ENCODE data around the gene PRX.

- TF ChIP-seq CTCF (IDR thresholded peaks at IDR 0.05) (no peak), POLR2A (IDR thresholded peaks at IDR 0.05) (no peak)
Observed at GRCh38 chr19:40415768-40416167, 2.6 kb upstream of the PRX start.
